Mammary epithelial cell (primary cell): ENCODE measurements around the gene GALNT10.

Experiments used
- CTCF ChIP-seq, 2 donors: IDR thresholded peaks in 1 of 2; conservative IDR thresholded peaks in 1 of 2; 2 replicates each; pipeline ENCODE4 v1.5.1; 2011 to 2012; ENCODE audit warnings: inconsistent platforms in 2 of 2, low read length in 2 of 2, mild to moderate bottlenecking in 2 of 2, control low read depth in 1 of 2, low read depth in 1 of 2; ENCODE audit not compliant: insufficient read depth in 1 of 2; ENCODE audit errors: extremely low read depth in 1 of 2
- EZH2 ChIP-seq: IDR thresholded peaks from 2 replicates; pipeline ENCODE4 v1.6.1; 2012; ENCODE audit warnings: low read length, inconsistent platforms, borderline replicate concordance

GRCh38 chr5:154409230-154409840, 218.8 kb downstream of the GALNT10 start:
- TF ChIP-seq CTCF (conservative IDR thresholded peaks at IDR 0.05 in 1 of 2, IDR thresholded peaks at IDR 0.05 in 1 of 2; ENCODE audit: extremely low read depth in 1 of 2, insufficient read depth in 1 of 2, low read depth in 1 of 2, low read length in 2 of 2), result no peak
- TF ChIP-seq EZH2, result no peak
